ENCODE results near the gene RUNX1. TPM values are rescaled to one million over a fixed set of nuclear protein-coding genes. Genes with fewer than 3 reads are reported as not detected.

RUNX1 gene
- polyA plus RNA-seq, 1 of the 3 experiments (the other 2 are of a cell fraction) = 17.1 TPM

GRCh38 chr21:35044770-35045541 is 4.1 kb downstream of the RUNX1 start (continued):
- TF ChIP-seq IRF3 (IDR thresholded peaks at IDR 0.05; ENCODE audit: low read depth, low read length) = no peak
- no peak for TF ChIP-seq SIN3A (IDR thresholded peaks at IDR 0.05; ENCODE audit: borderline replicate concordance, low read depth, low read length)
- TF ChIP-seq EZH2phosphoT487 (IDR thresholded peaks at IDR 0.05; ENCODE audit: borderline replicate concordance, low read depth) = no peak
- TF ChIP-seq CHD2 (IDR thresholded peaks at IDR 0.05; ENCODE audit: low read length, partially characterized antibody) = no peak

GRCh38 chr21:35044128-35044527 is 5.0 kb downstream of the RUNX1 start:
- H3K27ac ChIP-seq (ENCODE audit: low read depth in 2 of 2, low read length in 1 of 2) = no peak overlapping the region
- H2AFZ ChIP-seq (ENCODE audit: low read depth) = no peak overlapping the region
- H3K9ac ChIP-seq = no peak overlapping the region
- ChIA-PET POLR2A (no interaction called here), CTCF (no interaction called here)
- H3K4me3 ChIP-seq (ENCODE audit: low read depth in 2 of 2, low read length in 1 of 2) = no peak overlapping the region
- no peaks in the 10 kb centered on the region for H4K20me1 ChIP-seq (ENCODE audit: insufficient read depth)
- TF ChIP-seq RAD21 (IDR thresholded peaks at IDR 0.05; ENCODE audit: low read length) = no peak
- no peak for TF ChIP-seq REST (IDR thresholded peaks at IDR 0.05; ENCODE audit: low read depth, low read length)
- no peak for TF ChIP-seq MEF2A (IDR thresholded peaks at IDR 0.05; ENCODE audit: borderline replicate concordance, low read depth)
- no peak for TF ChIP-seq ZBTB33 (IDR thresholded peaks at IDR 0.05; ENCODE audit: borderline replicate concordance, low read depth)
- TF ChIP-seq FOXJ3 (CRISPR knock-in tag; IDR thresholded peaks at IDR 0.05) = no peak
- no peak for TF ChIP-seq POLR2AphosphoS5 (IDR thresholded peaks at IDR 0.05; ENCODE audit: low read depth, low read length)
- TF ChIP-seq EP300 (IDR thresholded peaks at IDR 0.05; ENCODE audit: borderline replicate concordance in 1 of 2, low read depth in 1 of 2, low read length in 1 of 2) = no peak
- no peak for TF ChIP-seq NFIC (IDR thresholded peaks at IDR 0.05; ENCODE audit: borderline replicate concordance)
- no peak for TF ChIP-seq EZH2phosphoT487 (IDR thresholded peaks at IDR 0.05; ENCODE audit: borderline replicate concordance, low read depth)
- TF ChIP-seq FOXM1 (IDR thresholded peaks at IDR 0.05; ENCODE audit: low read depth) = no peak
- TF ChIP-seq JUND (IDR thresholded peaks at IDR 0.05) = no peak
- TF ChIP-seq SIN3A (IDR thresholded peaks at IDR 0.05; ENCODE audit: borderline replicate concordance, low read depth, low read length) = no peak
- TF ChIP-seq TEAD4 (IDR thresholded peaks at IDR 0.05; ENCODE audit: borderline replicate concordance, insufficient read depth) = no peak
- TF ChIP-seq RFX5 (IDR thresholded peaks at IDR 0.05; ENCODE audit: low read length) = no peak
- no peak for TF ChIP-seq CHD2 (IDR thresholded peaks at IDR 0.05; ENCODE audit: low read length, partially characterized antibody)
- no peak for TF ChIP-seq SMC3 (IDR thresholded peaks at IDR 0.05; ENCODE audit: low read depth, low read length)
- no peak for TF ChIP-seq GABPA (IDR thresholded peaks at IDR 0.05; ENCODE audit: low read depth)
- TF ChIP-seq PBX3 (IDR thresholded peaks at IDR 0.05) = no peak
- TF ChIP-seq RXRA (IDR thresholded peaks at IDR 0.05; ENCODE audit: borderline replicate concordance, low read depth) = no peak
- no peak overlapping the region for H3K4me2 ChIP-seq
- no peak for DNase-seq
- H3K4me1 ChIP-seq (ENCODE audit: control insufficient read depth in 1 of 2, insufficient read depth in 2 of 2, low read depth in 1 of 2, low read length in 1 of 2) = peaks cover 22 to 25% of the 10 kb centered on the region in 2 experiments
- peaks cover 29% of the 10 kb centered on the region for H3F3A ChIP-seq (replicated peaks; ENCODE audit: insufficient read depth)
- no peaks in the 10 kb centered on the region for H3K9me3 ChIP-seq
- WGBS (ENCODE audit: low lambda C conversion rate) = 96% methylated on average over 3 of the region's 3 CpGs
- H3K36me3 ChIP-seq (replicated peaks in 1 of 2; ENCODE audit: control insufficient read depth in 1 of 2, insufficient read depth in 2 of 2, low read length in 1 of 2) = no peaks in the 10 kb centered on the region
- peaks cover 29% of the 10 kb centered on the region; the same call in 1 of the 2 replicates for H3K79me2 ChIP-seq (ENCODE audit: insufficient read depth)
- H3K9me2 ChIP-seq = no peaks in the 10 kb centered on the region
- H3K27me3 ChIP-seq (ENCODE audit: insufficient read depth) = no peaks in the 10 kb centered on the region
